Muscle of leg (tissue), 11 donors: ENCODE results near the gene DLG2. TPM values are rescaled to one million over a fixed set of nuclear protein-coding genes. Genes with fewer than 3 reads are reported as not detected.

Experiments
- DNase-seq: peaks from one replicate; pipeline ENCODE4 v3.0.0; 2013
- H3K27ac ChIP-seq: one replicate; pipeline ENCODE4 v1.5.1; 2013; ENCODE audit warnings: mild to moderate bottlenecking, low read length, control low read depth
- H3K27me3 ChIP-seq: one replicate; pipeline ENCODE4 v1.6.1; 2013; ENCODE audit warnings: low read length; ENCODE audit not compliant: control insufficient read depth, insufficient read depth
- H3K36me3 ChIP-seq: one replicate; pipeline ENCODE4 v1.6.1; 2013; ENCODE audit warnings: low read length; ENCODE audit not compliant: control insufficient read depth, insufficient read depth
- H3K4me1 ChIP-seq: one replicate; pipeline ENCODE4 v1.6.1; 2013; ENCODE audit warnings: low read length; ENCODE audit not compliant: control insufficient read depth, insufficient read depth
- H3K4me3 ChIP-seq: one replicate; pipeline ENCODE4 v1.5.1; 2013; ENCODE audit warnings: low read length, control low read depth
- H3K9me3 ChIP-seq: replicated peaks from 2 replicates; pipeline ENCODE4 v1.6.1; 2013; ENCODE audit warnings: low read depth, low read length; ENCODE audit not compliant: control insufficient read depth
- WGBS: methylation state at CpG from one replicate; pipeline ENCODE4 v1.1.5; 2013; ENCODE audit warnings: missing lambda C conversion rate; ENCODE audit not compliant: insufficient coverage; 5-methylcytosine and 5-hydroxymethylcytosine counted together
- polyA plus RNA-seq, 8 donors: library from polyadenylated mRNA; unstranded; fragments of 120-200 nt; gene quantifications; one replicate each; pipeline versions ENCODE4 v1.2.1 to v1.2.3, GENCODE V29; 2013; ENCODE audit warnings: inconsistent platforms in 1 of 8, low replicate concordance in 1 of 8; ENCODE audit not compliant: insufficient read length in 8 of 8, insufficient read depth in 1 of 8
- total RNA-seq: library from RNA; stranded (reverse); fragments of 120-200 nt; gene quantifications from one replicate; pipeline ENCODE4 v1.2.4, GENCODE V29; 2013

DLG2 gene
- total and polyA plus RNA-seq, 9 donors: 6.4 to 19.3 (median 11.0) TPM

DNA sequence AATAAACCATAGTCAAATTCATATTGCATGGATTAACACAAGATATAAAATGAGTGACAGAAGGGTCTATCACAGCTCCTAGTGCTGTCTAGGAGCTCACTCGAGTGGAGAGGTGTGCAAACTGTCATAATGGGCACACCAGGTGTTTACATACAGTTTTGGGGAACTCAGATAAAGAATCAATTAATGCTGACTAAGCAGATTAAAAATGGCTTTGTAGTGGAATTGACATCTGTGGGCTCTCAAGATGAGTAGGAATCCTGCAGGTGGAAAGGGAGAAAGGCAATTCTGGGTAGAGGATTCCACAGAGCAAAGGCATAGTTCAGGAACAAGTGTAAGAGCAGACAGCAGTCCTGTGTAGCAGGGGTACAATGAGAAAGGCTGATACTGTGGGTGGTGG, 1844.8 kb downstream of the DLG2 start:
- H3K4me3 ChIP-seq: no peak overlapping the region
- no peaks in the 10 kb centered on the region for H3K4me1 ChIP-seq
- DNase-seq: no peak
- H3K9me3 ChIP-seq: no peaks in the 10 kb centered on the region
- 50% methylated on average over 1 of the region's 1 CpG for WGBS
- no peaks in the 10 kb centered on the region for H3K27me3 ChIP-seq
- no peaks in the 10 kb centered on the region for H3K36me3 ChIP-seq
- no peak overlapping the region for H3K27ac ChIP-seq

DNA sequence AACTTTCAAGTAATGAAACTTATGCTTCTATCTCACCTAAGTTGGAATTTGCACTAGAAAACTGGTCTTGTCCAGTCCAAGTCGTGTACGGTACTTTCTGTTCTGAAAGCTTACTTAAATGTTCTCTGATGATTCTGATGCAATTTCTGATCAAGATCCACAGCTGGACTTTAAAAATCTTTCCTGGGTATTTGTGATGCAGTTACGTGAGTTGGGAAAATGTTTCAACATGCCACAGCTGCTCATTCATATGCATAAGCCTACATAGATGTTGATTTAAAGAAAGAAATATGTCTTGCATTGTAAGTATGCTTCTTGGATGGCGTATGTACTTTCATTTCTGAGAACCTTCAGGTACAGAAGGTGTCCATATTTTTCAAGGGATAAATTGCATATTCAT, 1847.3 kb downstream of the DLG2 start:
- Histone ChIP-seq H3K9me3 (no peaks in the 10 kb centered on the region), H3K27ac (no peak overlapping the region), H3K4me3 (no peak overlapping the region), H3K36me3 (no peaks in the 10 kb centered on the region), H3K4me1 (no peaks in the 10 kb centered on the region), H3K27me3 (no peaks in the 10 kb centered on the region)
- no peak for DNase-seq
- WGBS: 70% methylated on average over 2 of the region's 4 CpGs

DNA sequence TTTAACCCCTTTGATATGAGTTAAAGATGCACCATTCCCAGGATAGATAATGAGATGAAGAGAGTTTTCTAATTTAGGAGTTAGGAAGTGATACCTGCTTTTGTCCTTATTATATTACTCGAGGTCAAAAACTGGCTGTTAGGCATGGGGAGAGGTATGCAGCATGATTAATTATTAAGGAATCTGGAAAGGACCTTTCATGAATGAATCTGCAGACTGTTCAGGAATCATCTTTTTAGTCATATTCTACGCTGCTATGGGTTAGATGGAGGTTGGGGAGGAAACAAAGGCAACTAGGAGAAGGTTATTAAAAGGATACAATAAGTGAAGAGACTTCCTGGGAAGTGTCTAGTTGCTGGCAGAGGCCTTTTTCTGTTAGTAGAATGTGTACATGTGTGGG, 1848.5 kb downstream of the DLG2 start:
- no peak for DNase-seq
- H3K9me3 ChIP-seq: no peaks in the 10 kb centered on the region
- WGBS: 50% methylated on average over 2 of the region's 2 CpGs
- H3K4me1 ChIP-seq: no peaks in the 10 kb centered on the region
- H3K4me3 ChIP-seq: no peak overlapping the region
- no peaks in the 10 kb centered on the region for H3K36me3 ChIP-seq
- no peak overlapping the region for H3K27ac ChIP-seq
- no peaks in the 10 kb centered on the region for H3K27me3 ChIP-seq

DNA sequence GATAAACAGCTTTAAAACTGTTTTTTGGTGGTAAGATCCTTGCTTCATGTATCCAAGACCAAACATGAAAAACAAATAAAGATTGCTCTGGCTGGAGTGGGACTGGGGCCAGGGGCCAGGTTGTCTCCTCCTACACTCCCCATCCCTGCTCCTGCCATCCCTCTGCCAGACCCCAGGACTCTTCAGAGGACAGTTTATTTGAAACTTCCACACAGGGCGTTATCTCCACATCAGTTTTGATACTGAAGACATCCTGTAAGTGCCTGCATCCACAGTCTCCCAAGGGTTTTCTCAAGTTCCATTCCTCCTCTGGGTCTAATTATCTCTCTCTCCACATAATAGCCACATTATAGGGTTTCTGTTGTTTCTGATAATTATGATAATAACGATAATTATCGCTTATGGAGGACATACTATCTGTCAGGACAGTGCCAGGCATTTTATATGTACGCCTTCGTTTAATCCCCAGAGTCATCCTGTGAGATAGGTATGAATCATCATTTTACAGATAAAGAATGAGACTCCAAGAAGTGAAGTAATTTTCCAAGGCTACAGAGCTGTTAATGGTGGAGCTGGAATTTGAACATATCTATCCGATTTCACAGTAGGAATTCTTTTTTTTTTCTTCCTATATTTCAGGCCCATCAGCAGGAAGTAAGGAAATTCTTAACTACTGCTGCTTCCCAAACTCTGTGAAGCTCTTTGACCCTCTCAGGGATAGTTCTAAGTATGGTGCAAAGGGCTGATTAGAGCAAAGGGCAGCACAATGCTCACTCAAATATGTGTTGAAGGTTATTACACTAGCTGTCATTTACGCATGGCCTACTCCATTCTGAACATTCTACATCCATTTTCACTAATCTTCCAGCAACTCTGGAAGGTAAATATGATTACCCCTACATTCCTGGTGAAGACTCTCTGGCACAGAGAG, 1852.9 kb downstream of the DLG2 start:
- H3K4me1 ChIP-seq: no peaks in the 10 kb centered on the region
- H3K4me3 ChIP-seq: no peak overlapping the region
- WGBS: 100% methylated on average over 1 of the region's 7 CpGs
- H3K27ac ChIP-seq: no peak overlapping the region
- no peaks in the 10 kb centered on the region for H3K27me3 ChIP-seq
- no peaks in the 10 kb centered on the region for H3K9me3 ChIP-seq
- no peaks in the 10 kb centered on the region for H3K36me3 ChIP-seq
- DNase-seq: no peak

DNA sequence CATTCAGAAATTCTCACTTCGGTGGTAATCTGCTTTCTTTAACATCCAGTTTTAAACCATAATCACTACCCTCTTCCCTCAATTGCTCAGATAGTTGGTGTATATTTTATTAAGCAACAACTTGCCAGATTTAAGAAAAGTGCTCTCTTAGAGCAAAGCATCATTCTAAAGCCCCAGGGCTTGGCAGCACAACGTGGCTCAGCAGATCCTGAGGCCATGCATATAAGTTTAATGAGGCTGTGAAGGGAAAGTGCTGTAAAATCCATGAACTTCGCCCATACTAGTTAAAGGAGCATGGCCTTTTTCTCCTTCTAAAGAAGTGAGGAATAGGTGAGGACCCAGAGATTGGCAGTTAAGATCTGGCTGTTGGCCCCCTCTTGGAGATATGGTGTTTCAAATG, 1858.7 kb downstream of the DLG2 start:
- 47% methylated on average over 2 of the region's 3 CpGs for WGBS
- Histone ChIP-seq H3K4me3 (no peak overlapping the region), H3K27me3 (no peaks in the 10 kb centered on the region), H3K27ac (no peak overlapping the region), H3K36me3 (no peaks in the 10 kb centered on the region), H3K4me1 (no peaks in the 10 kb centered on the region), H3K9me3 (no peaks in the 10 kb centered on the region)
- DNase-seq: no peak

DNA sequence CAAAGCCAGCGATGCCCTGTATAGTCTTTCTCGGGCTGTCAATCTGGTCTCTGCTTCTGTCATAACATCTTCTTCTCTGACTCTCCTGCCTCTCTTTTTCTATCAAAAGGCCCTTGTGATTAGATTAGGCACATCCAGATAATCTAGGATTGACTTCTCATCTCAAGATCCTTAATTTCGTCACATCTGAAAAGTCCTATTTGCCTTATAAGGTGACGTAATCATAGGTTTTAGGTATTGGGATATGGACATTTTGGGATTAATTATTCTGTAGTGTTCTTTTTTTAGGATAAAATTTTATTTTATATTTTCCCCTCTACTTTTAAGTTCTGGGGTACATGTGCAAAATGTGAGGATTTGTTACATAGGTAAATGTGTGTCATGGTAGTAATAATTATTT, 1860.2 kb downstream of the DLG2 start:
- Histone ChIP-seq H3K27ac (no peak overlapping the region), H3K4me1 (no peaks in the 10 kb centered on the region), H3K27me3 (no peaks in the 10 kb centered on the region), H3K36me3 (no peaks in the 10 kb centered on the region), H3K9me3 (no peaks in the 10 kb centered on the region), H3K4me3 (no peak overlapping the region)
- WGBS: 100% methylated on average over 2 of the region's 4 CpGs
- DNase-seq: no peak

DNA sequence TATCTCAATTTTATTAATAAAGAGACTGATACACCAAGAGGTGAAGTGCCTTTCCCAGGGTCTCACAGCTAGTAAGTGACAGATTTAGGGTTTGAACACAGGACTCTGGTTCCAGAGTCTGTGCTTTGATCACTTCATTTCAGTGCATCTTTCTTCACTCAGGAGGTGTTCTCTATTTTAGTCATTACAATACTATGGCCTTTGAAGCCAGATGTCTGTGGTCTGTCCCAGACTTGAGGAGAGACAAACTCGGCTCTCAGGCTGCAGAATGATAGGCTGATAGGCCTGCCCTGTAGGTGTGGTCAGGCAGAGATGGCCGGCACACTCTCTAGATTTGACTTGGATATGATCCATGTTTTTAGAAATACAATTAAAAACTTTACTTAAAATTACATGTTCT, 1862.5 kb downstream of the DLG2 start:
- H3K27ac ChIP-seq: no peak overlapping the region
- H3K36me3 ChIP-seq: no peaks in the 10 kb centered on the region
- DNase-seq: no peak
- WGBS: no CpG with 5 or more reads among the region's 2 CpGs
- H3K9me3 ChIP-seq: no peaks in the 10 kb centered on the region
- H3K4me3 ChIP-seq: no peak overlapping the region
- H3K27me3 ChIP-seq: no peaks in the 10 kb centered on the region
- H3K4me1 ChIP-seq: no peaks in the 10 kb centered on the region

DNA sequence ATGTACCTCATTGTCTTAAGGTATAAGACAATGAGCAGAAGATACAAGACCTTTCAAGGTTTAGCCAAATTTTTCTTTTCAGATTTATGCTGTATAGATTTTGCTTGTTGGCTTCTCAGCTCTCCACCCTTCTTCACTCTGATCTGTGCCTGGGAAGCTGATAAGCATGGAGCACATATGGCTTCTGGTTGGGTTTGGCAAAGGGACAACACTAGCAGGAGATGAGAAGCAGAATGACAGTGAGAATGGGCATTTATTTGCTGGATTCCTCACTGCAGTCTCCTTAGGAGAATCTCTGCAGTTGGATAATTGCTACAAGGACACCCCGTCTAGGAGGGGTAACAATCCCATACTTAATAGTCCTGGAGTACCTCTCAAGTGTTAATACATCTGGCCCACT, 1866.2 kb downstream of the DLG2 start:
- Histone ChIP-seq H3K27me3 (no peaks in the 10 kb centered on the region), H3K4me1 (no peaks in the 10 kb centered on the region), H3K36me3 (no peaks in the 10 kb centered on the region), H3K4me3 (no peak overlapping the region), H3K9me3 (no peaks in the 10 kb centered on the region), H3K27ac (no peak overlapping the region)
- no peak for DNase-seq
- no CpG with 5 or more reads among the region's 1 CpG for WGBS

DNA sequence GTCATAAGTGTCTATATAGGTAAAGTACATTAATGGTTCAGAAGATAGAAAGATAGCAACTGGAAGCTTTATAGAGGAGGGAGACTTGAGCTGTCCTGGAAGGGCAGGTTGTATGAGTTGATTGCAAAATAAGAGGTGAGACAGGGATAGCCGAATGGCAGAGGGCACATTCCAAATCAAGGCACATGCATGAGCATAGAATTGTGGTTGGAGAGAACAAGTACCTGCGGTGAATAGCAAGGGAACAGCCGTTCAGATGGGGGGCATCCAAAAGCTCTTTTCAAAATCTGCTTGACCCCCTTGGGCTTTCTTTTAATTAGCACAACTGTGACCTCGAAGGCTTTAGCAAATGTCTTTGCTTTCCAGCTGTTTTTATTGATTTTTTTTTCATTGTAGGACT, 1868.0 kb downstream of the DLG2 start:
- no peaks in the 10 kb centered on the region for H3K27me3 ChIP-seq
- no peak overlapping the region for H3K27ac ChIP-seq
- no peak overlapping the region for H3K4me3 ChIP-seq
- H3K36me3 ChIP-seq: no peaks in the 10 kb centered on the region
- H3K9me3 ChIP-seq: no peaks in the 10 kb centered on the region
- H3K4me1 ChIP-seq: no peaks in the 10 kb centered on the region
- WGBS: 76% methylated on average over 3 of the region's 4 CpGs
- DNase-seq: no peak

DNA sequence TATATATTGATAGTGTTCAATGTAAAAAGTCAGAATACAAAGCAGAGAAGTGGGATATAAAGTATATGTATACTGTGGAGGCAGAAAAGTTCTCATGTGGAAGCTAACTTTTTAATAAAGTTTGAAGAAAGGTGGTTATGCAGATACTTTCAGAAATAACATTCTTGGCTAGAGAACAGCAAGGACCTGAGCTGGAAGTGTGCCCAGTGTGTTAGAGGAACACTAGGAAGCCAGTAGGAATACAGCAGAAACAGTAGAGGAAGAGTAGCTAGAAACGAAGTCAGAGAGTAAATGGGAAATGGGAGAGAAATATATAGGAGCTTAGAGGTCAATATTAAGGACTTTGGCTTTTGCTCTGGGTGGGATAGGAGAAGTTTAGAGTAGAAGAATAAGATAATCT, 1876.1 kb downstream of the DLG2 start:
- Histone ChIP-seq H3K36me3 (no peaks in the 10 kb centered on the region), H3K27ac (no peak overlapping the region), H3K4me1 (no peaks in the 10 kb centered on the region), H3K27me3 (no peaks in the 10 kb centered on the region), H3K9me3 (no peaks in the 10 kb centered on the region), H3K4me3 (no peak overlapping the region)
- WGBS: no CpG with 5 or more reads among the region's 1 CpG
- no peak for DNase-seq
